Measurements from ENCODE around the gene SLC16A3. TPM values are rescaled to one million over a fixed set of nuclear protein-coding genes. Genes with fewer than 3 reads are reported as not detected.

Gene SLC16A3
- total and polyA plus RNA-seq, 2 experiments from 2014 or later: 3.5 to 10.6 TPM

GRCh38 chr17:82201498-82201910, 27.3 kb upstream of the SLC16A3 start (continued):
- TF ChIP-seq ETS1 (IDR thresholded peaks at IDR 0.05): no peak
- no peak for TF ChIP-seq NANOG (IDR thresholded peaks at IDR 0.05; ENCODE audit: borderline replicate concordance)
- no peak for TF ChIP-seq ZNF331 (CRISPR knock-in tag; IDR thresholded peaks at IDR 0.05; ENCODE audit: low read depth)
- TF ChIP-seq JUNB (IDR thresholded peaks at IDR 0.05; ENCODE audit: unreplicated experiment): no peak
- no peak for TF ChIP-seq ZNF462 (CRISPR knock-in tag; IDR thresholded peaks at IDR 0.05)
- TF ChIP-seq CREB1 (CRISPR knock-in tag; IDR thresholded peaks at IDR 0.05; ENCODE audit: low read depth): no peak
- TF ChIP-seq STAT1 (IDR thresholded peaks at IDR 0.05; ENCODE audit: unreplicated experiment): no peak
- TF ChIP-seq ZNF114 (CRISPR knock-in tag; IDR thresholded peaks at IDR 0.05): no peak

GRCh38 chr17:82202981-82203380, 25.9 kb upstream of the SLC16A3 start:
- no peaks in the 10 kb centered on the region for H3F3A ChIP-seq (replicated peaks; ENCODE audit: low read depth)
- H3K27ac Mint-ChIP-seq: no peak overlapping the region
- H3K36me3 ChIP-seq (ENCODE audit: insufficient read depth): no peaks in the 10 kb centered on the region
- no peaks in the 10 kb centered on the region for H3K27me3 ChIP-seq (ENCODE audit: insufficient read depth)
- H3K36me3 Mint-ChIP-seq (ENCODE audit: low read depth): no peaks in the 10 kb centered on the region
- H3K27me3 Mint-ChIP-seq (ENCODE audit: insufficient read depth, low read depth, poor library complexity): peaks cover 4% of the 10 kb centered on the region
- no peak overlapping the region for H3K4me2 ChIP-seq
- H3K4me3 Mint-ChIP-seq: no peak overlapping the region
- no peaks in the 10 kb centered on the region for H3K9me3 Mint-ChIP-seq
- 0 out of 2 replicates have a peak, but pooled peaks cover 2% of the 10 kb centered on the region for H4K20me1 ChIP-seq (replicated peaks; ENCODE audit: insufficient read depth)
- H3K79me2 ChIP-seq (replicated peaks; ENCODE audit: insufficient read depth): no peaks in the 10 kb centered on the region
- no peak overlapping the region for H3K27ac ChIP-seq (ENCODE audit: low read depth)
- ATAC-seq: no peak
- peaks cover 3% of the 10 kb centered on the region; the same call in 1 of the 3 replicates for H3K4me1 Mint-ChIP-seq
- H2AFZ ChIP-seq: no peak overlapping the region
- no peaks in the 10 kb centered on the region for H3K9me2 ChIP-seq (ENCODE audit: insufficient read depth)
- no peak for DNase-seq (ENCODE audit: low spot score)
- no peak overlapping the region for H3K4me3 ChIP-seq
- no peaks in the 10 kb centered on the region for H3K4me1 ChIP-seq (ENCODE audit: insufficient read depth)
- TF ChIP-seq ZNF331 (CRISPR knock-in tag; IDR thresholded peaks at IDR 0.05; ENCODE audit: low read depth) (no peak), POLR2AphosphoS5 (IDR thresholded peaks at IDR 0.05; ENCODE audit: low read depth) (no peak), ZNF462 (CRISPR knock-in tag; IDR thresholded peaks at IDR 0.05) (no peak), ZNF114 (CRISPR knock-in tag; IDR thresholded peaks at IDR 0.05) (no peak), CREB1 (CRISPR knock-in tag; IDR thresholded peaks at IDR 0.05; ENCODE audit: low read depth) (no peak), JUNB (IDR thresholded peaks at IDR 0.05; ENCODE audit: unreplicated experiment) (no peak)

Data from GM23338 (cell line).